ENCODE results near the gene OST4. TPM values are rescaled to one million over a fixed set of nuclear protein-coding genes. Genes with fewer than 3 reads are reported as not detected.

OST4 gene
- total RNA-seq (2022; extraction: Qiagen RNA extraction; ENCODE audit: low read depth): 547 to 603 TPM (median 568 TPM) in 5 replicates

GRCh38 chr2:27071277-27071989 lies at the start of gene OST4:
OST4 (minus strand) TSS chr2:27071654.

GRCh38 chr2:27118525-27119329 lies 47.3 kb upstream of the OST4 start, which contains the start of gene CGREF1:
CGREF1 (minus strand) TSS chr2:27119128; CDS start chr2:27104366, 14,762 bp downstream.

GRCh38 chr2:27086724-27087593 lies 15.5 kb upstream of the OST4 start, which contains the start of gene KHK:
KHK (plus strand) TSS chr2:27086772; CDS start chr2:27087260, 488 bp downstream.

GRCh38 chr2:27078267-27079194 lies 7.1 kb upstream of the OST4 start, which contains the start of gene EMILIN1:
EMILIN1 (plus strand) TSS chr2:27078615; CDS start chr2:27079066, 451 bp downstream.

GRCh38 chr2:27050996-27051901 lies 20.2 kb downstream of the OST4 start, which contains the start of gene AGBL5:
AGBL5 (plus strand) TSS chr2:27051668; CDS start chr2:27052959, 1,291 bp downstream.

GRCh38 chr2:27032495-27033252 lies 38.8 kb downstream of the OST4 start, which contains the start of gene TMEM214:
TMEM214 (plus strand) TSS chr2:27032965; CDS start chr2:27033016, 51 bp downstream.

Other genes starting within 250 kb of the OST4 start
- 3.2 to 8.0 TPM (median 4.0 TPM) in 5 replicates for gene DPYSL5, start 223.5 kb downstream of the OST4 start, total RNA-seq (2022; extraction: Qiagen RNA extraction; ENCODE audit: low read depth)
- gene MAPRE3, start 101.0 kb downstream of the OST4 start, total RNA-seq (2022; extraction: Qiagen RNA extraction; ENCODE audit: low read depth): 12.3 to 16.4 TPM (median 14.0 TPM) in 5 replicates
- gene TMEM214, start 38.7 kb downstream of the OST4 start, total RNA-seq (2022; extraction: Qiagen RNA extraction; ENCODE audit: low read depth): 52.2 to 69.6 TPM (median 67.5 TPM) in 5 replicates
- 29.3 to 32.7 TPM (median 31.2 TPM) in 5 replicates for gene AGBL5, start 20.0 kb downstream of the OST4 start, total RNA-seq (2022; extraction: Qiagen RNA extraction; ENCODE audit: low read depth)
- gene EMILIN1, start 7.0 kb upstream of the OST4 start, total RNA-seq (2022; extraction: Qiagen RNA extraction; ENCODE audit: low read depth): 0.33 to 0.69 TPM (median 0.57 TPM) in 5 replicates
- 6.9 to 9.7 TPM (median 8.9 TPM) in 5 replicates for gene KHK, start 15.1 kb upstream of the OST4 start, total RNA-seq (2022; extraction: Qiagen RNA extraction; ENCODE audit: low read depth)
- 7.3 to 9.3 TPM (median 8.3 TPM) in 5 replicates for gene CGREF1, start 47.5 kb upstream of the OST4 start, total RNA-seq (2022; extraction: Qiagen RNA extraction; ENCODE audit: low read depth)
- 0.75 to 1.5 TPM (median 1.3 TPM) in 5 replicates for gene ABHD1, start 52.2 kb upstream of the OST4 start, total RNA-seq (2022; extraction: Qiagen RNA extraction; ENCODE audit: low read depth)
- gene PREB, start 63.0 kb upstream of the OST4 start, total RNA-seq (2022; extraction: Qiagen RNA extraction; ENCODE audit: low read depth): 46.4 to 65.5 TPM (median 62.6 TPM) in 5 replicates
- not detected in 5 replicates for gene PRR30, start 67.8 kb upstream of the OST4 start, total RNA-seq (2022; extraction: Qiagen RNA extraction; ENCODE audit: low read depth)
- not detected in 5 replicates for gene TCF23, start 77.3 kb upstream of the OST4 start, total RNA-seq (2022; extraction: Qiagen RNA extraction; ENCODE audit: low read depth)
- gene ATRAID, start 140.4 kb upstream of the OST4 start, total RNA-seq (2022; extraction: Qiagen RNA extraction; ENCODE audit: low read depth): 207 to 224 TPM (median 215 TPM) in 5 replicates
- 64.9 to 70.5 TPM (median 69.7 TPM) in 5 replicates for gene SLC5A6, start 140.6 kb upstream of the OST4 start, total RNA-seq (2022; extraction: Qiagen RNA extraction; ENCODE audit: low read depth)
- gene CAD, start 145.7 kb upstream of the OST4 start, total RNA-seq (2022; extraction: Qiagen RNA extraction; ENCODE audit: low read depth): 50.1 to 70.8 TPM (median 60.1 TPM) in 5 replicates
- gene SLC30A3, start 191.4 kb upstream of the OST4 start, total RNA-seq (2022; extraction: Qiagen RNA extraction; ENCODE audit: low read depth): 2.5 to 3.8 TPM (median 3.8 TPM) in 5 replicates
- not detected in 5 replicates for gene DNAJC5G, start 203.8 kb upstream of the OST4 start, total RNA-seq (2022; extraction: Qiagen RNA extraction; ENCODE audit: low read depth)
- 0.46 to 0.95 TPM (median 0.48 TPM) in 5 replicates for gene TRIM54, start 210.8 kb upstream of the OST4 start, total RNA-seq (2022; extraction: Qiagen RNA extraction; ENCODE audit: low read depth)
- gene UCN, start 236.8 kb upstream of the OST4 start, total RNA-seq (2022; extraction: Qiagen RNA extraction; ENCODE audit: low read depth): 0.71 to 2.2 TPM (median 1.8 TPM) in 5 replicates